Endometrial microvascular endothelial cells (primary cell): ENCODE results near the gene SHROOM1. TPM values are rescaled to one million over a fixed set of nuclear protein-coding genes. Genes with fewer than 3 reads are reported as not detected.

Experiments
- in situ Hi-C: cut with HindIII; loops from 2 replicates; pipeline ENCODE4 v1.10.0; 2017; ENCODE audit warnings: low sequenced_read_pairs, low pct_unique_long_range_greater_than_20kb; ENCODE audit errors: inconsistent ontology term
- total RNA-seq: library from RNA; depleted of rRNA; stranded (reverse); fragments of >200 nt; gene quantifications from one replicate; pipeline ENCODE4 v1.2.3, GENCODE V29; 2015; ENCODE audit errors: inconsistent ontology term

SHROOM1 gene
- total RNA-seq, 1 donor from 2014 or later = 28.4 TPM

GRCh38 chr5:132788990-132789886 lies 41.2 kb downstream of the SHROOM1 start:
- in situ Hi-C loops = no loop called here

GRCh38 chr5:132788508-132788907 lies 41.9 kb downstream of the SHROOM1 start:
- in situ Hi-C loops = no loop called here

- in situ Hi-C loops = no loop called here
Observed at GRCh38 chr5:132787076-132787475, 43.4 kb downstream of the SHROOM1 start.

- in situ Hi-C loops = no loop called here
Observed at GRCh38 chr5:132785864-132786263, 44.6 kb downstream of the SHROOM1 start.

GRCh38 chr5:132785365-132785764 lies 45.1 kb downstream of the SHROOM1 start:
- in situ Hi-C loops = no loop called here

- in situ Hi-C loops = no loop called here
Observed at GRCh38 chr5:132782101-132782500, 48.3 kb downstream of the SHROOM1 start.

GRCh38 chr5:132781029-132781428 lies 49.4 kb downstream of the SHROOM1 start:
- in situ Hi-C loops = no loop called here

- in situ Hi-C loops = no loop called here
Observed at GRCh38 chr5:132780577-132780976, 49.9 kb downstream of the SHROOM1 start.

- in situ Hi-C loops = no loop called here
Observed at GRCh38 chr5:132779961-132780360, 50.5 kb downstream of the SHROOM1 start.

- in situ Hi-C loops = no loop called here
Observed at GRCh38 chr5:132778856-132779255, 51.6 kb downstream of the SHROOM1 start.

- in situ Hi-C loops = no loop called here
Observed at GRCh38 chr5:132778129-132778528, 52.3 kb downstream of the SHROOM1 start.

GRCh38 chr5:132777209-132778069 lies 53.0 kb downstream of the SHROOM1 start, which contains the start of gene SEPTIN8:
Gene SEPTIN8, minus strand, starts transcription at chr5:132777239. Its CDS starts 102 bp downstream, at chr5:132777137.
- in situ Hi-C loops = no loop called here

GRCh38 chr5:132776938-132777208 lies 53.6 kb downstream of the SHROOM1 start:
- in situ Hi-C loops = no loop called here

- in situ Hi-C loops = no loop called here
Observed at GRCh38 chr5:132776131-132776937, 54.1 kb downstream of the SHROOM1 start.

GRCh38 chr5:132775476-132775961 lies 54.9 kb downstream of the SHROOM1 start:
- in situ Hi-C loops = no loop called here

- in situ Hi-C loops = no loop called here
Observed at GRCh38 chr5:132774896-132775295, 55.6 kb downstream of the SHROOM1 start.

GRCh38 chr5:132774406-132774805 lies 56.0 kb downstream of the SHROOM1 start:
- in situ Hi-C loops = no loop called here

- in situ Hi-C loops = no loop called here
Observed at GRCh38 chr5:132773601-132774355, 56.7 kb downstream of the SHROOM1 start.
